HG02642 (cell line): ENCODE results near the gene PANK4.

Source experiments
- ATAC-seq: cut with Tn5 transposase; IDR thresholded peaks from one replicate; pipeline ENCODE4 v1.9.1; 2021; ENCODE audit warnings: mild to moderate bottlenecking; ENCODE audit not compliant: unreplicated experiment, poor library complexity

PANK4 gene

GRCh38 chr1:2516946-2517345, 9.4 kb downstream of the PANK4 start:
- no peak for ATAC-seq

- ATAC-seq, result no peak
Measured at GRCh38 chr1:2516124-2516523, 10.3 kb downstream of the PANK4 start.

- no peak for ATAC-seq
Measured at GRCh38 chr1:2515763-2516080, 10.7 kb downstream of the PANK4 start.

GRCh38 chr1:2514863-2515762, 11.3 kb downstream of the PANK4 start:
- ATAC-seq, result no peak

- no peak for ATAC-seq
Measured at GRCh38 chr1:2513939-2514652, 12.3 kb downstream of the PANK4 start.

- no peak for ATAC-seq
Measured at GRCh38 chr1:2512862-2513421, 13.5 kb downstream of the PANK4 start.

GRCh38 chr1:2510366-2511155, 15.8 kb downstream of the PANK4 start:
- ATAC-seq, result no peak

- ATAC-seq, result no peak
Measured at GRCh38 chr1:2509589-2509988, 16.8 kb downstream of the PANK4 start.

- ATAC-seq, result no peak
Measured at GRCh38 chr1:2508751-2509150, 17.6 kb downstream of the PANK4 start.

GRCh38 chr1:2508180-2508579, 18.2 kb downstream of the PANK4 start:
- ATAC-seq, result no peak

GRCh38 chr1:2507744-2508155, 18.6 kb downstream of the PANK4 start:
- ATAC-seq, result no peak

- no peak for ATAC-seq
Measured at GRCh38 chr1:2506901-2507565, 19.4 kb downstream of the PANK4 start.

GRCh38 chr1:2506007-2506860, 20.2 kb downstream of the PANK4 start:
- ATAC-seq, result no peak

- ATAC-seq, result no peak
Measured at GRCh38 chr1:2505461-2505994, 20.9 kb downstream of the PANK4 start.

- no peak for ATAC-seq
Measured at GRCh38 chr1:2504949-2505272, 21.5 kb downstream of the PANK4 start.

- no peak for ATAC-seq
Measured at GRCh38 chr1:2504225-2504948, 22.0 kb downstream of the PANK4 start.

GRCh38 chr1:2503554-2504224, 22.7 kb downstream of the PANK4 start:
- no peak for ATAC-seq
